Stimulated activated CD4-positive, alpha-beta T cell treated with anti-CD3 and anti-CD28 coated beads, Interleukin-1b, Interleukin-23, amount 100 ng/mL, for 48 hours (primary cell): ENCODE measurements around the gene CFI.
"Not testable (repeated sequence)": the region's sequence is repeated elsewhere in the genome, so short reads cannot be mapped to it uniquely, and the experiment has no call there.

ENCODE experiments used
- DNase-seq: peaks from one replicate; pipeline ENCODE4 v3.0.0-alpha.2; 2020

Gene CFI

GRCh38 chr4:109795059-109795458 is 6.7 kb downstream of the CFI start:
- DNase-seq, result no peak

- no peak for DNase-seq
Measured at GRCh38 chr4:109787807-109788206, 14.0 kb downstream of the CFI start.

- no peak for DNase-seq
Measured at GRCh38 chr4:109786846-109787245, 15.0 kb downstream of the CFI start.

- not testable (repeated sequence) for DNase-seq
Measured at GRCh38 chr4:109782092-109782491, 19.7 kb downstream of the CFI start.

GRCh38 chr4:109764789-109765402 is 36.9 kb downstream of the CFI start:
- no peak for DNase-seq

- no peak for DNase-seq
Measured at GRCh38 chr4:109764376-109764775, 37.4 kb downstream of the CFI start.

GRCh38 chr4:109760682-109761081 is 41.1 kb downstream of the CFI start:
- no peak for DNase-seq

GRCh38 chr4:109755656-109756055 is 46.1 kb downstream of the CFI start:
- no peak for DNase-seq

- DNase-seq, result no peak
Measured at GRCh38 chr4:109754093-109754857, 47.5 kb downstream of the CFI start.

- DNase-seq, result no peak
Measured at GRCh38 chr4:109752525-109752924, 49.3 kb downstream of the CFI start.

GRCh38 chr4:109751852-109752251 is 49.9 kb downstream of the CFI start:
- no peak for DNase-seq

GRCh38 chr4:109750652-109751244 is 51.1 kb downstream of the CFI start:
- DNase-seq, result no peak

- no peak for DNase-seq
Measured at GRCh38 chr4:109749388-109750082, 52.3 kb downstream of the CFI start.

GRCh38 chr4:109748114-109748513 is 53.7 kb downstream of the CFI start:
- no peak for DNase-seq

- DNase-seq, result no peak
Measured at GRCh38 chr4:109746728-109747127, 55.1 kb downstream of the CFI start.

GRCh38 chr4:109745830-109746229 is 56.0 kb downstream of the CFI start:
- DNase-seq, result no peak

GRCh38 chr4:109739547-109739946 is 62.3 kb downstream of the CFI start:
- DNase-seq, result no peak

GRCh38 chr4:109738104-109738872 is 63.5 kb downstream of the CFI start:
- no peak for DNase-seq

GRCh38 chr4:109735566-109736365 is 66.0 kb downstream of the CFI start:
- DNase-seq, result no peak

GRCh38 chr4:109733728-109734127 is 68.1 kb downstream of the CFI start:
- DNase-seq, result no peak

- no peak for DNase-seq
Measured at GRCh38 chr4:109730619-109731545, 70.9 kb downstream of the CFI start.
